Erythroblast (primary cell): Measurements from ENCODE around the gene SERGEF.

Experiments used
- GATA1 ChIP-seq: IDR thresholded peaks from 2 replicates; pipeline ENCODE4 v1.6.1; 2011; ENCODE audit warnings: low read depth, mild to moderate bottlenecking, control low read depth, low read length, moderate library complexity
- POLR2A ChIP-seq: IDR thresholded peaks from 2 replicates; pipeline ENCODE4 v1.6.1; 2011; ENCODE audit warnings: mild to moderate bottlenecking, low read length

- TF ChIP-seq POLR2A (no peak), GATA1 (no peak)
These were observed 11.7 kb downstream of the SERGEF start for GRCh38 chr11:18001191-18001590.
